GM12878 (cell line): Measurements from ENCODE around the gene GPAT2. TPM values are rescaled to one million over a fixed set of nuclear protein-coding genes. Genes with fewer than 3 reads are reported as not detected.
"Not testable (repeated sequence)": the region's sequence is repeated elsewhere in the genome, so short reads cannot be mapped to it uniquely, and the experiment has no call there.

Experiments
- ATAC-seq: fragments of 200-7000 bp; cut with Tn5 transposase; 3 replicates; pipeline ENCODE4 v1.9.1; 2020; ENCODE audit warnings: mild to moderate bottlenecking, moderate library complexity
- BruUV-seq: library from RNA; stranded (reverse); fragments of 400-500 nt; replicated peaks from 2 replicates; lab custom pipeline; 2021; lab: Mats Ljungman, UMichigan
- CTCF ChIA-PET: fragments of 300-600 bp; sonication (Branson Sonifier 250); formaldehyde crosslinking; extraction: SDS; loops from one replicate; lab custom pipeline; 2021; ENCODE audit warnings: inconsistent platforms; lab: Yijun Ruan, JAX
- POLR2A ChIA-PET: fragments of 350-600 bp; formaldehyde crosslinking; extraction: SDS; loops from one replicate; lab custom pipeline; 2021; ENCODE audit warnings: inconsistent platforms; lab: Charles Lee
- RAD21 ChIA-PET: fragments of 300-600 bp; sonication (Branson Sonifier 250); formaldehyde crosslinking; loops from one replicate; lab custom pipeline; 2023; ENCODE audit warnings: antibody characterized with exemption; ENCODE audit not compliant: unreplicated experiment; lab: Charles Lee
- SMC1A ChIA-PET: fragments of 300-600 bp; sonication (Branson Sonifier 250); formaldehyde crosslinking; loops from one replicate; lab custom pipeline; 2023; ENCODE audit not compliant: unreplicated experiment, uncharacterized antibody; lab: Charles Lee
- DNase-seq: peaks from one replicate; pipeline ENCODE4 v3.0.0-alpha.2; 2011; ENCODE audit warnings: low read depth, low spot score
- FAIRE-seq: peaks from 3 replicates; lab custom pipeline; 2011; peaks lifted over from hg19 to GRCh38; lab: Jason Lieb, UNC
- H2AFZ ChIP-seq: 2 replicates; pipeline ENCODE4 v1.6.0; 2011; ENCODE audit warnings: low read depth, low read length, control low read depth; ENCODE audit not compliant: control insufficient read depth
- H3K27ac ChIP-seq: 2 replicates; pipeline ENCODE4 v1.5.1; 2011; ENCODE audit warnings: control low read depth; ENCODE audit not compliant: control insufficient read depth, insufficient read depth
- H3K27me3 ChIP-seq, 2 experiments: replicated peaks in 1 of 2; 2 replicates each; pipeline versions ENCODE4 v1.6.0 to v1.6.1; 2011; ENCODE audit warnings: low read length in 1 of 2; ENCODE audit not compliant: control insufficient read depth in 2 of 2, insufficient read depth in 2 of 2
- H3K36me3 ChIP-seq, 2 experiments: 2 replicates each; pipeline ENCODE4 v1.5.1; 2011; ENCODE audit warnings: low read length in 1 of 2; ENCODE audit not compliant: control insufficient read depth in 2 of 2, insufficient read depth in 2 of 2
- H3K4me1 ChIP-seq: 2 replicates; pipeline ENCODE4 v1.6.1; 2011; ENCODE audit warnings: mild to moderate bottlenecking, low read length, moderate library complexity, mixed read lengths; ENCODE audit not compliant: control insufficient read depth, insufficient read depth
- H3K4me2 ChIP-seq: 2 replicates; pipeline ENCODE4 v1.6.0; 2011; ENCODE audit warnings: control low read depth; ENCODE audit not compliant: control insufficient read depth, insufficient read depth
- H3K4me3 ChIP-seq: fragments of 200-600 bp; sonication (generic); 2 replicates; pipeline ENCODE4 v1.5.1; 2016
- H3K79me2 ChIP-seq: 2 replicates; pipeline ENCODE4 v1.6.0; 2011; ENCODE audit warnings: low read length; ENCODE audit not compliant: control insufficient read depth, insufficient read depth
- H3K9ac ChIP-seq: 2 replicates; pipeline ENCODE4 v1.8.0; 2011; ENCODE audit warnings: low read length, control low read depth, mixed read lengths; ENCODE audit not compliant: control insufficient read depth, insufficient read depth
- H3K9me3 ChIP-seq: replicated peaks from 3 replicates; pipeline ENCODE4 v1.5.1; 2011; ENCODE audit warnings: mild to moderate bottlenecking, low read length; ENCODE audit not compliant: control insufficient read depth, insufficient read depth
- H4K20me1 ChIP-seq: 2 replicates; pipeline ENCODE4 v1.6.0; 2011; ENCODE audit not compliant: control insufficient read depth, insufficient read depth
- WGBS: methylation state at CpG from one replicate; pipeline ENCODE4 v1.1.6; 2016; ENCODE audit warnings: low lambda C conversion rate; ENCODE audit not compliant: insufficient replicate concordance, insufficient coverage; ENCODE audit errors: missing lambda C conversion rate; 5-methylcytosine and 5-hydroxymethylcytosine counted together
- in situ Hi-C: fragments of 300-500 bp; cut with MboI; formaldehyde crosslinking; loops from 9 replicates; pipeline ENCODE4 v1.14.3; 2018; ENCODE audit warnings: mixed read lengths
- intact Hi-C: fragments of 100-400 bp; cut with micrococcal nuclease; formaldehyde crosslinking; loops from one replicate; pipeline ENCODE4 v1.14.2; 2022; ENCODE audit not compliant: unreplicated experiment
- polyA plus RNA-seq, 11 experiments: library from polyadenylated mRNA; depleted of rRNA in 4 of 11; unstranded in 6 of 11; stranded (reverse) in 5 of 11; fragments of >200 nt; fragmentation: Nextera tagmentation in 4 of 11; fragmentation: Illumina TruSeq in 1 of 11; extraction: Ambion mirVana in 4 of 11; extraction: Trizol in 1 of 11; gene quantifications; 1 replicate in 1 of 11; 2 replicates in 10 of 11; pipeline versions ENCODE4 v1.2.1 to v1.2.3, GENCODE V29; 2011 to 2016; ENCODE audit warnings: inconsistent platforms in 2 of 11, missing spikeins in 2 of 11, low read depth in 1 of 11
- total RNA-seq, 4 experiments: library from RNA; depleted of rRNA in 3 of 4; stranded (reverse); fragments of >200 nt in 3 of 4; fragmentation: Illumina TruSeq in 1 of 4; extraction: Trizol in 1 of 4; gene quantifications; 2 replicates each; pipeline versions ENCODE4 v1.2.1 to v1.2.3, GENCODE V29; 2013 to 2021

GPAT2 gene
- total and polyA plus RNA-seq, 10 of the 15 experiments (the other 5 are each of a cell fraction or from before 2014, with no cell fraction given) = 0.04 to 0.05 TPM; not detected in 8

- H3K79me2 ChIP-seq, H3K27ac ChIP-seq, RAD21 ChIA-PET, BruUV-seq, H3K4me3 ChIP-seq, DNase-seq, H3K27me3 ChIP-seq, CTCF ChIA-PET, H3K9me3 ChIP-seq, H4K20me1 ChIP-seq, H3K4me2 ChIP-seq, H3K4me1 ChIP-seq, H3K9ac ChIP-seq, H2AFZ ChIP-seq, in situ Hi-C loops, intact Hi-C loops, FAIRE-seq, POLR2A ChIA-PET, SMC1A ChIA-PET, H3K36me3 ChIP-seq: not testable (repeated sequence)
- WGBS = no CpG with 5 or more reads among the region's 9 CpGs
- ATAC-seq = peak; percentile 47; the same call in 2 of the 3 replicates
Measured at GRCh38 chr2:96033997-96034396, 719 bp downstream of the GPAT2 start.

DNA sequence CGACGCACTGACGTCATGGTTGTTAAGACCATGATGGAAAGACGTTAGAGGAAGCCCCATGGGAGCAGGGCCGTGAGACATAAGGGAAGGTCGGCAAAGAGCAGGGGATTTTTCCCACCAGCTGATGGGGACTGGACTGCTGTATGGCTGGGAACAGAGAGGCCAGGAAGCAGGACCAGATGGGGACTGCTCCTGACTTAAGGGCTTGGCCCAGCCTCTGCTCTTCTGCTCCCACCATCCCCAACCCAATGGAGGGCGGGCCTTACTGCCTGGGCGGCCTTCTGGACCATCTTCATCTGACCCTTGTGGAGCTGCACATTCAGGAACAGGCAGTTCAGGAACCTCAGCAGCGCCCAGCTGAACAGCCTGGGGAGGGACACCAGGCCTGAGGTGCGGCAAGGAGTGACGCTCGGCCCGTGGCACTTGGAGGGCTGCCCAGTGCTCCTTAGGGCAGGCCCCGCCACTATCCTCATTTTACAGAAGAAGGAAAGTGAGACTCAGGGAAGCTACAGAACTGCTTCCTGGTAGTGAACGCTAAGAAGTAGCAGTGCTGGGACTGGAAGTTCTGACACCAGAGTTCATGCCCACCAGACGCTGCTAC, 6.9 kb downstream of the GPAT2 start:
- BruUV-seq, in situ Hi-C loops, H3K9ac ChIP-seq, POLR2A ChIA-PET, H3K79me2 ChIP-seq, H3K4me3 ChIP-seq, H4K20me1 ChIP-seq, H3K9me3 ChIP-seq, RAD21 ChIA-PET, H3K27ac ChIP-seq, H3K36me3 ChIP-seq, DNase-seq, SMC1A ChIA-PET, H2AFZ ChIP-seq, intact Hi-C loops, FAIRE-seq, CTCF ChIA-PET, H3K4me1 ChIP-seq, H3K27me3 ChIP-seq, ATAC-seq, H3K4me2 ChIP-seq: not testable (repeated sequence)
- WGBS = no CpG with 5 or more reads among the region's 16 CpGs

GRCh38 chr2:96025755-96026154, 9.0 kb downstream of the GPAT2 start:
- H3K27ac ChIP-seq, SMC1A ChIA-PET, H3K4me2 ChIP-seq, H3K36me3 ChIP-seq, H2AFZ ChIP-seq, H3K27me3 ChIP-seq, FAIRE-seq, ATAC-seq, CTCF ChIA-PET, POLR2A ChIA-PET, H3K79me2 ChIP-seq, H3K9ac ChIP-seq, H4K20me1 ChIP-seq, BruUV-seq, intact Hi-C loops, DNase-seq, H3K4me3 ChIP-seq, in situ Hi-C loops, H3K4me1 ChIP-seq, H3K9me3 ChIP-seq: not testable (repeated sequence)
- WGBS = 36% methylated on average over 5 of the region's 6 CpGs
- RAD21 ChIA-PET = interaction anchor here (1.2 to 1.7 kb wide), 2 partner anchors 112 to 149 kb away, joined by 3 to 5 read pairs; no protein-coding TSS in a partner anchor
